ENCODE results near the gene GSDME. TPM values are rescaled to one million over a fixed set of nuclear protein-coding genes. Genes with fewer than 3 reads are reported as not detected.
A peak's percentile ranks its signal among the peaks of the same experiment; 100 is the strongest.
"Not testable (repeated sequence)": the region's sequence is repeated elsewhere in the genome, so short reads cannot be mapped to it uniquely, and the experiment has no call there.

GSDME gene
- polyA plus RNA-seq, 4 donors = 4.0 to 118 (median 89.6) TPM

DNA sequence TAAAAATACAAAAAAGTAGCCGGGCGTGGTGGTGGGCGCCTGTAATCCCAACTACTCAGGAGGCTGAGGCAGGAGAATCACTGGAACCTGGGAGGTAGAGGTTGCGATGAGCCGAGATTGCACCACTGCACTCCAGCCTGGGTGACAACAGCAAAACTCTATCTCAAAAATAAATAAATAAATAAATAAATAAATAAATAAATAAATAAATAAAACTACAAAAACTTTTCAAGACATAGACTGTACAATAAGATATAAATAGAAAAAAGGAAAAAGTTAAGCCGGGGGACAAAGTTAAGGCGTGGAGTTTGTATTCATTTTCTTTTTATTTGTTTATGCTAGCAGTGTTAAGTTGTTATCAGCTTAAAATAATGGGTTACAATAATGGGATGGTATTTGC is 21.7 kb downstream of the GSDME start:
- H3K36me3 ChIP-seq (ENCODE audit: control insufficient read depth in 3 of 3, insufficient read depth in 2 of 3, low read depth in 1 of 3, low read length in 3 of 3) = peaks cover 0 to 19% (median 0%) of the 10 kb centered on the region in 3 donors
- H3K27ac ChIP-seq (ENCODE audit: low read depth in 1 of 3, low read length in 2 of 3); DNase-seq; H3K27me3 ChIP-seq (ENCODE audit: control insufficient read depth in 3 of 3, insufficient read depth in 3 of 3, low read length in 3 of 3); H3K4me3 ChIP-seq (ENCODE audit: low read depth in 1 of 3, low read length in 3 of 3); FAIRE-seq; H3K9me3 ChIP-seq (ENCODE audit: control insufficient read depth in 2 of 2, insufficient read depth in 1 of 2, low read depth in 1 of 2, low read length in 1 of 2): not testable (repeated sequence)
- 96 to 98% (median 96%) methylated on average over 7 of the region's 7 CpGs for WGBS, 3 donors
- H3K4me1 ChIP-seq (ENCODE audit: control insufficient read depth in 3 of 3, insufficient read depth in 2 of 3, low read depth in 1 of 3, low read length in 2 of 3) = peaks cover 0 to 15% (median 0%) of the 10 kb centered on the region in 3 donors

DNA sequence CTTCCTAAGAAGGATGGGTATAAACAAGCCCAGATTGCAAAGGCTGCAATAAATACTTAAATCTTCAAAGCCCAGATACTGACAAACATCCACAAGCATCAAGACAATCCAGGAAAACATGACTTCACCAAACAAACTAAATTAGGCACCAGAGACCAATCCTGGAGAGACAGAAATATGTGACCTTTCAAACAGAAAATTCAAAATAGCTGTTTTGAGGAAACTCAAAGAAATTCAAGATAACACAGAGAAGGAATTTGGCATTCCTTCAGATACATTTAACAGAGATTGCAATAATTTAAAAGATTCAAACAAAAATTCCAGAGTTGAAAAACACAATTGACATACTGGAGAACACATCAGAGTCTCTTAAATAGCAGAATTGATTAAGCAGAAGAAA is 23.0 kb downstream of the GSDME start:
- no peak for FAIRE-seq
- DNase-seq = no peak
- no peak overlapping the region for H3K4me3 ChIP-seq (ENCODE audit: low read depth in 1 of 3, low read length in 3 of 3)
- peaks cover 0 to 22% (median 0%) of the 10 kb centered on the region in 3 donors for H3K36me3 ChIP-seq (ENCODE audit: control insufficient read depth in 3 of 3, insufficient read depth in 2 of 3, low read depth in 1 of 3, low read length in 3 of 3)
- H3K27ac ChIP-seq (ENCODE audit: low read depth in 1 of 3, low read length in 2 of 3) = peak overlapping the region in 1 of 3 donors; percentile 72
- H3K27me3 ChIP-seq (ENCODE audit: control insufficient read depth in 3 of 3, insufficient read depth in 3 of 3, low read length in 3 of 3) = no peaks in the 10 kb centered on the region
- H3K4me1 ChIP-seq (ENCODE audit: control insufficient read depth in 3 of 3, insufficient read depth in 2 of 3, low read depth in 1 of 3, low read length in 2 of 3) = peaks cover 0 to 15% (median 0%) of the 10 kb centered on the region in 3 donors
- H3K9me3 ChIP-seq (ENCODE audit: control insufficient read depth in 2 of 2, insufficient read depth in 1 of 2, low read depth in 1 of 2, low read length in 1 of 2) = peaks cover 0 to 7% of the 10 kb centered on the region in 2 donors

DNA sequence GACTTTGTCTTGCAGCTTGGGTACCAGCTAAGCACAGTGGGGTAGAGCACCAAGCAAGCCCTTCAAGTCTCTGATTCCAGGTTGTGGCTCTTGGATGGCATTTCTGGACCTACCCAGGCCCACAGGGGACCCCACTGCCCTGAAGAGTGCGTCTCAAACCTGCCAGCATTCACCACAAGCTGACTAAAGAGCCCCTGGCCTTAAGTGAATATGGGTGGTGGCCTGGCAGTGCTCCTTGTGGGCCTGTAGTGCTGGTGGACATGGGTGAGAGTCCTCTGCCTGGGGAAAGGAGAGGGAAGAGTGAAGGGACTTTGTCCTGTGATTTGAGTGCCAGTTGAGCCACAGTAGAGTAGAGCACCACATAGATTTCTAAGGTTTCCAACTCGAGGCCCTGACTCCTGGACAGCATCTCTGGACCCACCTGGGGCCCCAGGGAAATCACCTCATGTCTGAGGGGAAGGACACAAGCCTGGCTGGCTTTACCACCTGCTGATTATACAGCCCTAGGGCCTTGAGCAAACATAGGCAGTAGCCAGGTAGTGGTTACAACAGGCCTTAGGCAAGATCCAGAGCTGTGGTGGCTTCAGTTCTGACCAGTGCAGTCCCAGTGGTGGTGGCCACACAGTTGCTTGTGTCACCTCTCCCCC is 23.7 kb downstream of the GSDME start:
- WGBS, 3 donors = 60 to 78% (median 65%) methylated on average over 2 of the region's 2 CpGs
- DNase-seq (peak in 1 of 2 donors; percentile 28), FAIRE-seq (no peak)
- H3K27ac ChIP-seq (ENCODE audit: low read depth in 1 of 3, low read length in 2 of 3) = peak overlapping the region in 1 of 3 donors; percentile 72
- H3K4me1 ChIP-seq (ENCODE audit: control insufficient read depth in 3 of 3, insufficient read depth in 2 of 3, low read depth in 1 of 3, low read length in 2 of 3) = peaks cover 0 to 15% (median 0%) of the 10 kb centered on the region in 3 donors
- peaks cover 0 to 29% (median 0%) of the 10 kb centered on the region in 3 donors for H3K36me3 ChIP-seq (ENCODE audit: control insufficient read depth in 3 of 3, insufficient read depth in 2 of 3, low read depth in 1 of 3, low read length in 3 of 3)
- H3K9me3 ChIP-seq (ENCODE audit: control insufficient read depth in 2 of 2, insufficient read depth in 1 of 2, low read depth in 1 of 2, low read length in 1 of 2) = peaks cover 0 to 7% of the 10 kb centered on the region in 2 donors
- H3K4me3 ChIP-seq (ENCODE audit: low read depth in 1 of 3, low read length in 3 of 3) = no peak overlapping the region
- no peaks in the 10 kb centered on the region for H3K27me3 ChIP-seq (ENCODE audit: control insufficient read depth in 3 of 3, insufficient read depth in 3 of 3, low read length in 3 of 3)

DNA sequence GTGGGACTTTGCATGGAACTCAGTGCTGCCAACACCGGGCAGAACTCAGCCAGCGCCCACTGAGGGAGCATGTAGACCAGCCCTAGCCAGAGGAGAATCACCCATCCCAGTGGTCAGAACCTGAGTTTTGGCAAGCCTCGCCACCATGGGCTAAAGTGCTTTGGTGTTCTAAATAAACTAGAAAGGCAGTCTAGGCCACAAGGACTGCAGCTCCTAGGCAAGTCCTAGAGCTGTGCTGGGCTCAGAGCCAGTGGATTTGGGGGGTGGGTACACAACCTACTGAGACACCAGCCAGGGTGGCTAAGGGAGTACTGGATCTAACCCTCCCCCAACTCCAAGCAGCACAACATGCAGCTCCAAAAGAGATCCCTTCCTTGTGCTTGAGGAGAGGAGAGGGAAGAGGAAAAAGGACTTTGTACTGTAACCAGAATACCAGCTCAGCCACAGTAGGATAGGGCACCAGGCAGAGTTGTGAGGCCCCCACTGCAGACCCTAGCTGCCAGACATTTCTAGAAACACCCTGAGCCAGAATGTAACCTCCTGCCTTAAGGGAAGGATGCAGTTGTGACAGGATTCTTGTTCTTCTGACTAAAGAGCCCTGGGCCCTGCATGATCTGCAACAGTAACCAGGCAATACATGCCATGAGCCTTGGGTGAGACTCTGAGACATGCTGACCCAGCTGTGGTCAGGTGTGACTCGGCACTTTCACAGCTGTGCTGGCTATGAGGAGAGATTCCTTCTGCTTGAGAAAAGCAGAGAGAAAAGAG is 24.4 kb downstream of the GSDME start:
- peak; percentile 46 to 63 for DNase-seq
- peaks cover 0 to 35% (median 0%) of the 10 kb centered on the region in 3 donors for H3K36me3 ChIP-seq (ENCODE audit: control insufficient read depth in 3 of 3, insufficient read depth in 2 of 3, low read depth in 1 of 3, low read length in 3 of 3)
- peaks cover 0 to 7% of the 10 kb centered on the region in 2 donors for H3K9me3 ChIP-seq (ENCODE audit: control insufficient read depth in 2 of 2, insufficient read depth in 1 of 2, low read depth in 1 of 2, low read length in 1 of 2)
- peak overlapping the region in 1 of 3 donors; percentile 72 for H3K27ac ChIP-seq (ENCODE audit: low read depth in 1 of 3, low read length in 2 of 3)
- H3K27me3 ChIP-seq (ENCODE audit: control insufficient read depth in 3 of 3, insufficient read depth in 3 of 3, low read length in 3 of 3) = no peaks in the 10 kb centered on the region
- H3K4me1 ChIP-seq (ENCODE audit: control insufficient read depth in 3 of 3, insufficient read depth in 2 of 3, low read depth in 1 of 3, low read length in 2 of 3) = peaks cover 0 to 15% (median 0%) of the 10 kb centered on the region in 3 donors
- FAIRE-seq = no peak
- WGBS, 3 donors = 87 to 93% (median 90%) methylated on average over 4 of the region's 4 CpGs
- no peak overlapping the region for H3K4me3 ChIP-seq (ENCODE audit: low read depth in 1 of 3, low read length in 3 of 3)

DNA sequence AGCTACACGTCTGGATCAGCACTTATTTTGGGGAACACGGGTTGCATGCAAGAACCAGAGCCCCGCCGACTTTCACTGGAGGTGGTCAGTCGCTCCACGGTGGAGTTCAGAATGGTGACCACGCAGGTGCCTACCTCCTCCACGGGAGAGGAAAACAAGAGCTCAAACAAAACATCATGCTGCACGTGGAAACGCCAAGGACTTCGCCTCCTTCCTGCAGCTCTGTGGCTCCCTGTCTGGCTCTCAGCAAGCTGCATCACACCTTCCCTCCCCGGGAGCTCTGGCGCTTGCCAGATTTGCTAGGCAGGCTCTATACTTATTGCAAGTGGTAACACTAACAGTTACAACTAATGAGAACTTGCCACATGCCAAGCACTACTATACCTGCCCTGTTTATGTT is 26.0 kb downstream of the GSDME start:
- DNase-seq (no peak), FAIRE-seq (no peak)
- no peak overlapping the region for H3K27ac ChIP-seq (ENCODE audit: low read depth in 1 of 3, low read length in 2 of 3)
- peaks cover 0 to 38% (median 0%) of the 10 kb centered on the region in 3 donors for H3K36me3 ChIP-seq (ENCODE audit: control insufficient read depth in 3 of 3, insufficient read depth in 2 of 3, low read depth in 1 of 3, low read length in 3 of 3)
- WGBS, 3 donors = 86 to 91% (median 89%) methylated on average over 13 of the region's 13 CpGs
- peaks cover 0 to 7% of the 10 kb centered on the region in 2 donors for H3K9me3 ChIP-seq (ENCODE audit: control insufficient read depth in 2 of 2, insufficient read depth in 1 of 2, low read depth in 1 of 2, low read length in 1 of 2)
- no peaks in the 10 kb centered on the region for H3K27me3 ChIP-seq (ENCODE audit: control insufficient read depth in 3 of 3, insufficient read depth in 3 of 3, low read length in 3 of 3)
- no peak overlapping the region for H3K4me3 ChIP-seq (ENCODE audit: low read depth in 1 of 3, low read length in 3 of 3)
- peaks cover 0 to 15% (median 0%) of the 10 kb centered on the region in 3 donors for H3K4me1 ChIP-seq (ENCODE audit: control insufficient read depth in 3 of 3, insufficient read depth in 2 of 3, low read depth in 1 of 3, low read length in 2 of 3)

DNA sequence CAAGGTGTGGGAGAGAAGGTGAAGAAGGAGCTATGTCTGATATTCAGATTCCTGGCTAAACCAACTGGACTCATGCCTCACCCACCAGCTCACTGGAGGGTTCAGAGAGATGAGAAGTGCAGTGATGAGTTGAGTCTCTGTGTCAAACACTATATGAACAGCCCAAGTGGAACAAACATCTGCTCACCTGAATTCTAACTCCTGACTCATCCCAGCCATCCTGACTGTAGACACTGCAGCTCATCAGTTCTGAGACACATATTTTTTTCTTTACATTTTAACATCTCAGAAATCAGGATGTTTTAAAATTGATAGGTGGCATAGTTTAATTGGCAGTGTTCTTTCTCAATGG is 27.3 kb downstream of the GSDME start:
- H3K4me3 ChIP-seq (ENCODE audit: low read depth in 1 of 3, low read length in 3 of 3) = no peak overlapping the region
- H3K27ac ChIP-seq (ENCODE audit: low read depth in 1 of 3, low read length in 2 of 3) = no peak overlapping the region
- H3K27me3 ChIP-seq (ENCODE audit: control insufficient read depth in 3 of 3, insufficient read depth in 3 of 3, low read length in 3 of 3) = no peaks in the 10 kb centered on the region
- DNase-seq = no peak
- FAIRE-seq = no peak
- peaks cover 0 to 38% (median 0%) of the 10 kb centered on the region in 3 donors for H3K36me3 ChIP-seq (ENCODE audit: control insufficient read depth in 3 of 3, insufficient read depth in 2 of 3, low read depth in 1 of 3, low read length in 3 of 3)
- H3K9me3 ChIP-seq (ENCODE audit: control insufficient read depth in 2 of 2, insufficient read depth in 1 of 2, low read depth in 1 of 2, low read length in 1 of 2) = peaks cover 0 to 7% of the 10 kb centered on the region in 2 donors
- peaks cover 0 to 15% (median 0%) of the 10 kb centered on the region in 3 donors for H3K4me1 ChIP-seq (ENCODE audit: control insufficient read depth in 3 of 3, insufficient read depth in 2 of 3, low read depth in 1 of 3, low read length in 2 of 3)

DNA sequence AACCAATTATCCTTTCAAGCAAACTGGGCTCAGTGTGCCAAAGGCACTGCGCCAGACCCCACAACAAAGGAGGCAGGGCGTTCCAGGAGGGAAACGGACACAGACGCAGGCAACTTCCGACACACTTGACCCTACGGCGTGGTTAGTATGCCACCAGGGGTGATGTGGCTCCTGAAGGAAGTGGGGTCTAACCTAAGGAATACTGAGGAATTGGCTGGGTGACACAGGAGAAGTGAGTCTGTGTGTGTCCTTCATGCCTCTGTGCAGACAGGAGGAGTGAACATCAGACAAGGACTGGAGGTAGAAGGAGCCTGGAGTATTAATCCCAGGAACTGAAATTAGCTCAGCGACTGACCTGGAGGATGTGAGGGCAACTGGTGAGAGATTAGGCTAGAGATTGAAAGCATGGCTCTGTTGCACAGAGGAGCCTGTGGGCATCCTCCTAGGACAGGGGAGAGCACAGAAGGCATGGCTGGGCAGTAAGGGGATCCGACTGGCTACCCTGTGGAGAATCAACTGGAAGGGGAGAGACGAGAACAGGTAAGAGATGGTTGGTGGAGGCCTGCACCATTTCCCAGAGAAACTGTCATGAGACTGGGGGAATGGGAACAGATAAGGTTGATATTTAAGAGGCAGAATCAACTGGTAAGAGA is 27.8 kb downstream of the GSDME start:
- 70 to 91% (median 90%) methylated on average over 10 of the region's 10 CpGs for WGBS, 3 donors

More for the DNA sequence above, 27.8 kb downstream of the GSDME start:
- H3K36me3 ChIP-seq (ENCODE audit: control insufficient read depth in 3 of 3, insufficient read depth in 2 of 3, low read depth in 1 of 3, low read length in 3 of 3) = peaks cover 0 to 42% (median 0%) of the 10 kb centered on the region in 3 donors
- no peak overlapping the region for H3K4me3 ChIP-seq (ENCODE audit: low read depth in 1 of 3, low read length in 3 of 3)
- no peaks in the 10 kb centered on the region for H3K27me3 ChIP-seq (ENCODE audit: control insufficient read depth in 3 of 3, insufficient read depth in 3 of 3, low read length in 3 of 3)
- H3K9me3 ChIP-seq (ENCODE audit: control insufficient read depth in 2 of 2, insufficient read depth in 1 of 2, low read depth in 1 of 2, low read length in 1 of 2) = peaks cover 0 to 7% of the 10 kb centered on the region in 2 donors
- H3K27ac ChIP-seq (ENCODE audit: low read depth in 1 of 3, low read length in 2 of 3) = no peak overlapping the region
- DNase-seq (no peak), FAIRE-seq (no peak)
- H3K4me1 ChIP-seq (ENCODE audit: control insufficient read depth in 3 of 3, insufficient read depth in 2 of 3, low read depth in 1 of 3, low read length in 2 of 3) = peaks cover 0 to 15% (median 0%) of the 10 kb centered on the region in 3 donors

Measured in small intestine (tissue), 7 donors.